MM.1S (cell line): ENCODE measurements around the gene TMEM80.

Experiments
- DNase-seq: peaks from one replicate; pipeline ENCODE4 v3.0.0-alpha.2; 2015
- H2AFZ ChIP-seq: fragments of 300-600 bp; sonication (generic); 2 replicates; pipeline ENCODE4 v1.6.0; 2016; ENCODE audit warnings: antibody characterized with exemption, low read length
- H3F3A ChIP-seq: fragments of 300-600 bp; sonication (generic); 2 replicates; pipeline ENCODE4 v1.6.1; 2016; ENCODE audit warnings: mild to moderate bottlenecking, antibody characterized with exemption, low read length, moderate library complexity, mixed read lengths; ENCODE audit not compliant: insufficient read depth
- H3K27ac ChIP-seq: fragments of 300-600 bp; sonication (generic); 2 replicates; pipeline ENCODE4 v1.5.1; 2016; ENCODE audit warnings: mild to moderate bottlenecking, low read length
- H3K27me3 ChIP-seq: fragments of 300-600 bp; sonication (generic); replicated peaks from 2 replicates; pipeline ENCODE4 v1.6.0; 2016; ENCODE audit warnings: low read length; ENCODE audit not compliant: insufficient read depth
- H3K36me3 ChIP-seq: fragments of 300-600 bp; sonication (generic); replicated peaks from 2 replicates; pipeline ENCODE4 v1.6.1; 2016; ENCODE audit warnings: mild to moderate bottlenecking, low read length, mixed read lengths; ENCODE audit not compliant: insufficient read depth
- H3K4me1 ChIP-seq: fragments of 300-600 bp; sonication (generic); 2 replicates; pipeline ENCODE4 v1.6.1; 2016; ENCODE audit warnings: low read length, mixed read lengths
- H3K4me2 ChIP-seq: fragments of 300-600 bp; sonication (generic); 2 replicates; pipeline ENCODE4 v1.6.0; 2016; ENCODE audit warnings: low read depth, low read length
- H3K4me3 ChIP-seq: fragments of 300-600 bp; sonication (generic); 2 replicates; pipeline ENCODE4 v1.5.1; 2016; ENCODE audit warnings: low read length, mixed read lengths
- H3K79me2 ChIP-seq: fragments of 300-600 bp; sonication (generic); 2 replicates; pipeline ENCODE4 v1.6.1; 2016; ENCODE audit warnings: mixed run types, low read length, mixed read lengths
- H3K9ac ChIP-seq: fragments of 300-600 bp; sonication (generic); 2 replicates; pipeline ENCODE4 v1.6.1; 2016; ENCODE audit warnings: low read length, mixed read lengths
- H3K9me2 ChIP-seq: fragments of 300-600 bp; sonication (generic); replicated peaks from 2 replicates; pipeline ENCODE4 v1.6.1; 2016; ENCODE audit warnings: mild to moderate bottlenecking, low read length, mixed read lengths; ENCODE audit not compliant: insufficient read depth
- H3K9me3 ChIP-seq: fragments of 300-600 bp; sonication (generic); replicated peaks from 2 replicates; pipeline ENCODE4 v1.6.1; 2016; ENCODE audit warnings: mild to moderate bottlenecking, low read length, mixed read lengths; ENCODE audit not compliant: insufficient read depth
- H4K20me1 ChIP-seq: fragments of 300-600 bp; sonication (generic); 2 replicates; pipeline ENCODE4 v1.6.1; 2016; ENCODE audit warnings: mild to moderate bottlenecking, low read length, moderate library complexity, mixed read lengths; ENCODE audit not compliant: insufficient read depth
- CTCF ChIP-seq: fragments of 300-600 bp; sonication (generic); IDR thresholded peaks from 2 replicates; pipeline ENCODE4 v1.5.1; 2016; ENCODE audit warnings: antibody characterized with exemption, low read length, mixed read lengths
- EZH2 ChIP-seq: fragments of 300-600 bp; sonication (generic); optimal IDR thresholded peaks from 2 replicates; pipeline ENCODE3; 2017; ENCODE audit warnings: low read depth, mild to moderate bottlenecking, antibody characterized with exemption, low read length, mixed read lengths
- EZH2phosphoT487 ChIP-seq: fragments of 300-600 bp; sonication (generic); IDR thresholded peaks from 2 replicates; pipeline ENCODE4 v1.6.1; 2018; ENCODE audit warnings: antibody characterized with exemption, low read length

TMEM80 gene

GRCh38 chr11:745428-745827 is 49.8 kb downstream of the TMEM80 start:
- Histone ChIP-seq H3K4me1 (no peaks in the 10 kb centered on the region), H3F3A (peaks cover 13% of the 10 kb centered on the region)

GRCh38 chr11:746289-747157 is 50.9 kb downstream of the TMEM80 start:
- Histone ChIP-seq H2AFZ (peak overlapping the region; percentile 96), H3K4me2 (peak overlapping the region; percentile 100), H3K9me2 (no peaks in the 10 kb centered on the region), H3K27me3 (no peaks in the 10 kb centered on the region), H3K4me3 (peak overlapping the region; percentile 75), H3K36me3 (no peaks in the 10 kb centered on the region), H3K9me3 (no peaks in the 10 kb centered on the region), H3F3A (peaks cover 13% of the 10 kb centered on the region), H4K20me1 (no peaks in the 10 kb centered on the region), H3K79me2 (peaks cover 42% of the 10 kb centered on the region), H3K27ac (peak overlapping the region; percentile 81), H3K4me1 (no peaks in the 10 kb centered on the region), H3K9ac (peak overlapping the region; percentile 82)
- peak; percentile 70 for DNase-seq
- TF ChIP-seq EZH2phosphoT487: no peak
- no peak for TF ChIP-seq CTCF
- no peak for TF ChIP-seq EZH2

More at GRCh38 chr11:745428-745827, 49.8 kb downstream of the TMEM80 start:
- Histone ChIP-seq H3K4me3 (no peak overlapping the region), H2AFZ (no peak overlapping the region), H3K27me3 (no peaks in the 10 kb centered on the region), H3K9me3 (no peaks in the 10 kb centered on the region), H3K79me2 (peaks cover 32% of the 10 kb centered on the region), H3K27ac (no peak overlapping the region), H3K36me3 (no peaks in the 10 kb centered on the region), H3K9me2 (no peaks in the 10 kb centered on the region), H3K4me2 (no peak overlapping the region), H4K20me1 (no peaks in the 10 kb centered on the region), H3K9ac (no peak overlapping the region)
- no peak for DNase-seq
- TF ChIP-seq EZH2phosphoT487 (no peak), CTCF (no peak), EZH2 (no peak)

- Histone ChIP-seq H3K4me2 (peak within 1 kb of the TSS; percentile 100), H3K9me2 (no peaks in the 10 kb centered on the region), H3K9me3 (no peaks in the 10 kb centered on the region), H3F3A (peaks cover 13% of the 10 kb centered on the region), H3K79me2 (peaks cover 50% of the 10 kb centered on the region), H3K9ac (peak within 1 kb of the TSS; percentile 91), H3K36me3 (no peaks in the 10 kb centered on the region), H2AFZ (peak within 1 kb of the TSS; percentile 96), H3K4me3 (peak within 1 kb of the TSS; percentile 75), H3K4me1 (no peaks in the 10 kb centered on the region), H4K20me1 (no peaks in the 10 kb centered on the region), H3K27me3 (no peaks in the 10 kb centered on the region), H3K27ac (peak within 1 kb of the TSS; percentile 81)
- DNase-seq: peak; percentile 95
- TF ChIP-seq EZH2phosphoT487: no peak
- TF ChIP-seq EZH2: no peak
- no peak for TF ChIP-seq CTCF
Observed at GRCh38 chr11:747158-748006, 51.8 kb downstream of the TMEM80 start, which contains the start of gene TALDO1. Gene TALDO1, plus strand, starts transcription at chr11:747464. Its CDS starts 18 bp downstream, at chr11:747482.
